Thyroid gland (tissue), 4 donors: ENCODE results near the gene SCAPER. TPM values are rescaled to one million over a fixed set of nuclear protein-coding genes. Genes with fewer than 3 reads are reported as not detected.

Experiments
- DNase-seq, 2 donors: peaks; one replicate each; pipeline ENCODE4 v3.0.0-alpha.2; 2019
- H3K27ac ChIP-seq, 3 donors: fragments of 200-600 bp; sonication (generic); 1 replicate in 2 of 3; 2 replicates in 1 of 3; pipeline ENCODE4 v1.5.1; 2016 to 2019; ENCODE audit warnings: mild to moderate bottlenecking in 1 of 3, moderate library complexity in 1 of 3
- H3K27me3 ChIP-seq: fragments of 200-600 bp; sonication (generic); one replicate; pipeline ENCODE4 v1.5.1; 2019
- H3K36me3 ChIP-seq, 2 donors: fragments of 200-600 bp; sonication (generic); one replicate each; pipeline ENCODE4 v1.5.1; 2016 to 2019
- H3K4me1 ChIP-seq, 2 donors: fragments of 200-600 bp; sonication (generic); one replicate each; pipeline ENCODE4 v1.5.1; 2017 to 2019
- H3K4me3 ChIP-seq, 3 donors: fragments of 200-600 bp; sonication (generic); replicated peaks in 1 of 3; 1 replicate in 2 of 3; 2 replicates in 1 of 3; pipeline ENCODE4 v1.5.1; 2016; ENCODE audit warnings: mild to moderate bottlenecking in 1 of 3
- H3K9me3 ChIP-seq: fragments of 200-600 bp; sonication (generic); one replicate; pipeline ENCODE4 v1.5.1; 2017
- CTCF ChIP-seq, 6 experiments: fragments of 200-600 bp in 3 of 6; fragments of 450-650 bp in 3 of 6; sonication (generic) in 3 of 6; IDR thresholded peaks; one replicate each; pipeline ENCODE4 v1.5.1; 2016 to 2019; ENCODE audit warnings: antibody characterized with exemption in 6 of 6, mild to moderate bottlenecking in 2 of 6, inconsistent platforms in 1 of 6, moderate library complexity in 1 of 6
- POLR2A ChIP-seq, 2 donors: fragments of 450-650 bp; IDR thresholded peaks; one replicate each; pipeline ENCODE4 v1.6.1; 2017; ENCODE audit warnings: antibody characterized with exemption in 2 of 2, mild to moderate bottlenecking in 2 of 2, moderate library complexity in 1 of 2
- WGBS, 2 donors: methylation state at CpG; one replicate each; pipeline ENCODE4 v1.1.5; 2017; 5-methylcytosine and 5-hydroxymethylcytosine counted together
- intact Hi-C: fragments of 100-400 bp; cut with DNase I; formaldehyde crosslinking; loops from one replicate; pipeline ENCODE4 v1.15.1; 2023
- total RNA-seq, 4 donors: library from RNA; depleted of rRNA; stranded (reverse); fragments of >200 nt; gene quantifications; one replicate each; pipeline ENCODE4 v1.2.3, GENCODE V29; 2016

The SCAPER gene
- total RNA-seq, 4 donors from 2014 or later, result 45.2 to 90.8 (median 63.6) TPM

GRCh38 chr15:76368122-76368621, 537.0 kb downstream of the SCAPER start:
- Histone ChIP-seq H3K9me3 (no peaks in the 10 kb centered on the region), H3K36me3 (peaks cover 0 to 6% of the 10 kb centered on the region in 2 donors), H3K4me3 (no peak overlapping the region), H3K27ac (no peak overlapping the region), H3K4me1 (no peaks in the 10 kb centered on the region), H3K27me3 (no peaks in the 10 kb centered on the region)
- 68 to 74% methylated on average over 11 of the region's 11 CpGs for WGBS, 2 donors
- TF ChIP-seq CTCF (IDR thresholded peaks at IDR 0.05), result no peak
- no peak for TF ChIP-seq POLR2A (IDR thresholded peaks at IDR 0.05)
- DNase-seq, result no peak
- intact Hi-C loops, result no loop called here

- intact Hi-C loops, result no loop called here
- Histone ChIP-seq H3K9me3 (no peaks in the 10 kb centered on the region), H3K27ac (no peak overlapping the region), H3K36me3 (no peaks in the 10 kb centered on the region), H3K4me3 (no peak overlapping the region), H3K27me3 (no peaks in the 10 kb centered on the region), H3K4me1 (no peaks in the 10 kb centered on the region)
- TF ChIP-seq CTCF (IDR thresholded peaks at IDR 0.05) (no peak), POLR2A (IDR thresholded peaks at IDR 0.05) (no peak)
- WGBS, 2 donors, result 70 to 92% methylated on average over 1 of the region's 1 CpG
- peak; percentile 12 for DNase-seq
Observed at GRCh38 chr15:76366714-76367113, 538.4 kb downstream of the SCAPER start.

DNA sequence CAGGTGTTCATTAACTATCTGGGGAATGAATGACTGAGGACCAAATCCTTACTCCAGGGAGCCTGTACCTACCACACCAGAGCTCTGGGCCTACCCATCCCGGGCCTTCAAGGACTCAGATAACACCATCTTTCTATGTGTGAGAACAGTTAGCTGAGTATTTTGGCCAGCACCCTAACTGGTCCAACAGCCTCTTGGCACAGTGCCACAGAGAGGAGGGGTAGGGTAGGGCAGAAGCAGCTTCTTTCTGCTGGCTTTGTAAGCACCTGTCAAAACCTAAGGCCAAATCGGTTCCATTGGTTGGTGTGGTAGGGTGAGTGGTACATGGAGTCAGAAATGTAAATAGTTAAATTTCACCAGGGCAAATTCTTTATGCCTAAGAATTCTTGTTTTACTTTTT, 541.9 kb downstream of the SCAPER start:
- H3K27ac ChIP-seq, result no peak overlapping the region
- DNase-seq, result no peak
- intact Hi-C loops, result no loop called here
- H3K4me3 ChIP-seq, result no peak overlapping the region
- no peaks in the 10 kb centered on the region for H3K36me3 ChIP-seq
- H3K27me3 ChIP-seq, result no peaks in the 10 kb centered on the region
- WGBS, 2 donors, result 61 to 66% methylated on average over 2 of the region's 2 CpGs
- no peaks in the 10 kb centered on the region for H3K9me3 ChIP-seq
- no peaks in the 10 kb centered on the region for H3K4me1 ChIP-seq
- TF ChIP-seq POLR2A (IDR thresholded peaks at IDR 0.05) (no peak), CTCF (IDR thresholded peaks at IDR 0.05) (no peak)

GRCh38 chr15:76360416-76360815, 544.7 kb downstream of the SCAPER start:
- intact Hi-C loops, result no loop called here
- no peaks in the 10 kb centered on the region for H3K9me3 ChIP-seq
- WGBS, 2 donors, result 90 to 97% methylated on average over 3 of the region's 3 CpGs
- no peaks in the 10 kb centered on the region for H3K36me3 ChIP-seq
- H3K4me1 ChIP-seq, result no peaks in the 10 kb centered on the region
- H3K27ac ChIP-seq, result no peak overlapping the region
- H3K4me3 ChIP-seq, result no peak overlapping the region
- no peak for DNase-seq
- TF ChIP-seq CTCF (IDR thresholded peaks at IDR 0.05) (no peak), POLR2A (IDR thresholded peaks at IDR 0.05) (no peak)
- H3K27me3 ChIP-seq, result no peaks in the 10 kb centered on the region

DNA sequence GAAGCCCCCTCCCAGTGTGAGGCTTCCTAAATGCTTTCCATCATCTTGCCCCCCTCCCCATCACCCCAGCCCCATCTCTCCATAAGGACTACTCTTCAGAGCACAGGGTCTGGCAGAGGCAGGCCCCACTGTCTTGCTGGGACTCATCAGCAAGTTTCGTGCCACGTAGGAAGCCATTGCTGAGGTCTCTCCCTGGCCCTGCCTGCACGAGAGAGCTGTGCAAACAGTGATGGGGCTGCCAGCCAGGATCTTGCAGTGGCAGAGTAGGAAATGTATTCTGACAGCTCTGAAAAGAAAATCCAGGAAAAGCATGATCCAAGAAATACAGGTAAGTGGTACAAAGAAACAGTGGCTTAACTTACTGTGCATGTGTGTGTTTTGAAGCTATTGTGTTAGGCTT, 546.0 kb downstream of the SCAPER start:
- Histone ChIP-seq H3K4me3 (no peak overlapping the region), H3K27ac (no peak overlapping the region), H3K36me3 (no peaks in the 10 kb centered on the region), H3K9me3 (no peaks in the 10 kb centered on the region), H3K4me1 (no peaks in the 10 kb centered on the region), H3K27me3 (no peaks in the 10 kb centered on the region)
- DNase-seq, result no peak
- TF ChIP-seq POLR2A (IDR thresholded peaks at IDR 0.05) (no peak), CTCF (IDR thresholded peaks at IDR 0.05) (no peak)
- WGBS, 2 donors, result 87 to 94% methylated on average over 3 of the region's 3 CpGs
- intact Hi-C loops, result no loop called here
